Mucosa of descending colon (tissue), 3 donors: ENCODE measurements around the gene SND1. TPM values are rescaled to one million over a fixed set of nuclear protein-coding genes. Genes with fewer than 3 reads are reported as not detected.

Experiments
- ATAC-seq: fragments of 200-7000 bp; cut with Tn5 transposase; one replicate; pipeline ENCODE4 v1.9.1; 2020; ENCODE audit warnings: mild to moderate bottlenecking, moderate library complexity
- DNase-seq, 3 donors: peaks; one replicate each; pipeline ENCODE4 v3.0.0-alpha.2; 2020
- H3K36me3 ChIP-seq: fragments of 200-600 bp; one replicate; pipeline ENCODE4 v1.8.0; 2021; ENCODE audit warnings: low read depth, mild to moderate bottlenecking
- H3K4me1 ChIP-seq: fragments of 200-600 bp; one replicate; pipeline ENCODE4 v1.8.0; 2021; ENCODE audit warnings: low read depth, mild to moderate bottlenecking
- H3K4me3 ChIP-seq: fragments of 200-600 bp; one replicate; pipeline ENCODE4 v1.8.0; 2021; ENCODE audit warnings: mild to moderate bottlenecking
- H3K9me3 ChIP-seq: fragments of 200-600 bp; one replicate; pipeline ENCODE4 v1.8.0; 2021; ENCODE audit warnings: mild to moderate bottlenecking
- intact Hi-C, 2 donors: fragments of 100-400 bp; cut with DNase I in 1 of 2; cut with micrococcal nuclease in 1 of 2; formaldehyde crosslinking; loops; one replicate each; pipeline versions ENCODE4 v1.11.0 to v1.11.1; 2022; cut with DNase I, micrococcal nuclease
- total RNA-seq, 3 donors: library from RNA; stranded (reverse); fragmentation: NEBNext Ultra II Directional in 2 of 3; extraction: Animal tissue kit (Norgen Biotek cat#: 25700) in 2 of 3; gene quantifications; one replicate each; pipeline versions ENCODE4 v1.2.1 to v1.2.4, GENCODE V29; 2021 to 2023
- TF ChIP-seq, protein P1 (sequence below): fragments of 200-600 bp; IDR thresholded peaks from one replicate; pipeline ENCODE4 v1.8.0; 2022; ENCODE audit warnings: antibody characterized with exemption, mild to moderate bottlenecking
- donor health status: DM: no; HTN: no; CAD: no; lungs with moderate emphysema.
- donor health status: DM: no; HTN: no; CAD: no.
- donor health status: DM: no; HTN: yes; CAD: no.

The SND1 gene
- total RNA-seq, 3 donors from 2014 or later, result 99.0 to 131 (median 106) TPM

DNA sequence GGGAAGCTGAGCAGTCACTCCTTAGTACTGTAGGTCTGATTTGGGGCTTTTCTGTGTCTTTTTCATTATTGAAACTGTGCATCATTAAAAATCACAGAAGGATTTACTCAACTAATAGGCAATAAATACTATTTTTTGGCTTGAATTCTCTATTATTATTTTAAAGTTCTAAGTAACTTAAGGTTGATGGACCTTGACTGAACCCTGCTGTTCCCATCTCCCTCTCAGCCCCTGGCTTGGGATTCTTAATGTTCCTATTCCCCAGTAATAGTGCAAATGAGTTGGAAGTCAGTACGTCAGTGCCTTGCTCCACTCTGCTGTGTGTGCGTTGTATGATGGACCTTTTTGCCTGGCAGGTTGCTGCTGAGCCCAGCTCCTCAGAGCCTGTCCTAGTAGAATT is 166.3 kb downstream of the SND1 start:
- Histone ChIP-seq H3K4me1 (peaks cover 3% of the 10 kb centered on the region), H3K4me3 (no peak overlapping the region), H3K36me3 (no peaks in the 10 kb centered on the region), H3K9me3 (no peaks in the 10 kb centered on the region)
- no peak for DNase-seq
- TF ChIP-seq, protein P1, sequence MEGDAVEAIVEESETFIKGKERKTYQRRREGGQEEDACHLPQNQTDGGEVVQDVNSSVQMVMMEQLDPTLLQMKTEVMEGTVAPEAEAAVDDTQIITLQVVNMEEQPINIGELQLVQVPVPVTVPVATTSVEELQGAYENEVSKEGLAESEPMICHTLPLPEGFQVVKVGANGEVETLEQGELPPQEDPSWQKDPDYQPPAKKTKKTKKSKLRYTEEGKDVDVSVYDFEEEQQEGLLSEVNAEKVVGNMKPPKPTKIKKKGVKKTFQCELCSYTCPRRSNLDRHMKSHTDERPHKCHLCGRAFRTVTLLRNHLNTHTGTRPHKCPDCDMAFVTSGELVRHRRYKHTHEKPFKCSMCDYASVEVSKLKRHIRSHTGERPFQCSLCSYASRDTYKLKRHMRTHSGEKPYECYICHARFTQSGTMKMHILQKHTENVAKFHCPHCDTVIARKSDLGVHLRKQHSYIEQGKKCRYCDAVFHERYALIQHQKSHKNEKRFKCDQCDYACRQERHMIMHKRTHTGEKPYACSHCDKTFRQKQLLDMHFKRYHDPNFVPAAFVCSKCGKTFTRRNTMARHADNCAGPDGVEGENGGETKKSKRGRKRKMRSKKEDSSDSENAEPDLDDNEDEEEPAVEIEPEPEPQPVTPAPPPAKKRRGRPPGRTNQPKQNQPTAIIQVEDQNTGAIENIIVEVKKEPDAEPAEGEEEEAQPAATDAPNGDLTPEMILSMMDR, result no peak
- ATAC-seq, result no peak
- intact Hi-C loops, result no loop called here

DNA sequence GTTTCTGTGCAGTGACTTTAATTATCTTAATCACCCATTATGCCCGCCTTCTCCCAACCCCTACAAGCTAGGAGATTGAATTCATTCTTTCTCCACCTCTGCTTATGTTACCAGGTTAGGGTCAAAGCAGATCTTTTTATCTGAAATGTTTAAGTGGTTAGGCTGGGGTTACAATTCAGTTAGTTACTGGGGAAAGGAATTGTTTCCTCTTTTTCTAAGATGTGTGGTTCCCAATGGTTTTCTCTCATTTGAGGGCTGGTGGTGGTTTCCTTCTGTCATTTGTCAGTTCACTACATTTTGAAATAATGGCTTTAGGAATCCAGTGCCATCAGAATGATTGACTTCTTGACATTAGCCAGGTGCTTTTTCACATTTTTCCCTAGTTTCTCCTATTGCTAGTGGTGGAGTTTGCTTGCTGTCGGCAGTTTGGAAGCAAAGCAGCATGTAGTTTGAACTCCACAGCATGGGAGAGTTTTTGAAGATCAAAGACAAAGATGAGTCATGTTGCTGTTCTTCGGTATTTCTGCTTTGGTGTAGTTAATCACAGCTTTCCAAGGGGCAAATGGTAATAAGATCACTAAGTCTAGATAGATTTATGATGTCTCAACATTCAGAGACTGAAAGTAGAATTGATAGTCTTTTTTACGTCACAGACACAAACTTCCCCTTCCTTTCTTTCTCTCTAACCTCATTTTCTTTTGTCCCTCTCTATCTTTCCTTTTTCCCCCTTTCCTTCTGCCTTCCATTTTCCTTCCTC is 168.2 kb downstream of the SND1 start:
- intact Hi-C loops, result no loop called here
- H3K36me3 ChIP-seq, result no peaks in the 10 kb centered on the region
- no peak for ATAC-seq
- H3K4me3 ChIP-seq, result no peak overlapping the region
- H3K9me3 ChIP-seq, result no peaks in the 10 kb centered on the region
- TF ChIP-seq, protein P1, result no peak
- H3K4me1 ChIP-seq, result peaks cover 3% of the 10 kb centered on the region
- no peak for DNase-seq

DNA sequence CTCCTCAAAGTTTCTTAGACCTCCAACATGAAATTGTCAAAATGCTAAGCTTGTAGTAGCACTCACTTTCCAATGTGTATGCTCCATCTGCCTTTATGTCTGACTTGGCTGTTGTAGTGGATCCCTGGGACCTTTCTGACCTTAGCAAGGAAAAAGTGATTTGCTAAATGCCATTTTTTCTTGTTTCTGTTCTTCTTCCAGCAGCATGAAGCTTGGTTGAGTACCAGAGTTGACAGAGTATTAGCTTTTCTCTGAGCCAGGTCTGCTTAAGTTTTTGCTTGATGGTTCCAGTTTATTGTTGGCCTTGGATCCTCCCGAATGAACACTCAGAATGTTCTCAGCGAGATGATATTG is 168.7 kb downstream of the SND1 start:
- peaks cover 3% of the 10 kb centered on the region for H3K4me1 ChIP-seq

DNA sequence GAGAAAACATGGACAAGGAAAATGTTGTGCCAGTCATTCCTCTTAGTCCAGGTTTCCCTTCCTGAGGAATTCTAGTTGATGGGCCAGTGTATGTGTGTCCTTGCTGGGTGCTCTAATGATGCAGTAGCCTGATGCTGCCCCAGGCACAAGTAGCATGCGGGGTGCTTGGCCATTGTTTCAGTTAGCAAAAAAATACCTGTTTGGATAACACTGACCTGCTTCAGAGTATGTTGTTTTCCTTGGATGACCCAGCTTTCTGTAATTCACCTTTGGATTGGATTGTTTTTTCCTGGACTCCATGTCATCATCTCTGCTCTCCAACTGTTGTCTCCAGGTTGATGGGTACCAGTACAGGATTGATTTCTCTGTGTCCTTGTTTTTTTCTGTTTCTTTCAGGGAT is 169.2 kb downstream of the SND1 start:
- ATAC-seq (no peak), DNase-seq (no peak)
- H3K4me3 ChIP-seq, result no peak overlapping the region
- H3K36me3 ChIP-seq, result no peaks in the 10 kb centered on the region
- TF ChIP-seq, protein P1, result no peak
- intact Hi-C loops, result no loop called here
- no peaks in the 10 kb centered on the region for H3K9me3 ChIP-seq
- H3K4me1 ChIP-seq, result peaks cover 3% of the 10 kb centered on the region

More for the DNA sequence above, 168.7 kb downstream of the SND1 start:
- intact Hi-C loops, result no loop called here
- Histone ChIP-seq H3K4me3 (no peak overlapping the region), H3K36me3 (no peaks in the 10 kb centered on the region), H3K9me3 (no peaks in the 10 kb centered on the region)
- DNase-seq (no peak), ATAC-seq (no peak)
- TF ChIP-seq, protein P1, result no peak

DNA sequence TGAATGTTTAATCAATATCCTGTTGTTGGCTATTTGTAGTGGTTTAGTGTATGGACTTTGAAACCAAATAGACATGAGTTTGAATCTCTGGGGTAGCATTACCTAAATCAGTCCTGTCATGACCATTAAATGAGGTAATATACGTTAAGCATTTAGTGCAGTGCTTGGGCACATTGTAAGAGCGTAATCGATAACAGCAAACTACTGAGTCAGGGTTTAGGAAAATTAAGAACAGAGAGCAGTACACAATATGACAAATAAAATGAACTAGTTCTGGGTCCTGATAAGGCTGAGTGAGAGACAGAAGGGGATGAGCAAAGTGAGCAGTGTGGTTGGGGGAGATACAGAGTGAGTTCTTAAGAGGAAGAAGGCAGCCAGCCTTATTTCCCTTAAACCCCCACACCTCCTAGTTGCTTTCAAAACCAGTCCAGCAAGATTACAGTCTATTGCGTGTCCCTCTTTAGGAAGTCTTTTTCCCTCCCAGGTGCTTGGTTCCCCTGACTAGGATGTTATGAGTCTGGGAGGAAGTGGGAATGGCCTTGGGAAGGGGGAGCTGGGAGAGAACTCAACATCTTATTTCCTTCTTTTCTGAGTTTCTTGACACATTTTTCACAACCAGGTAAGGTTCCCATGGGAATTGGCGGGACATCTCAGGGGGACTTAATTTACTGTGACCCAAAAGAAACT is 171.0 kb downstream of the SND1 start:
- Histone ChIP-seq H3K36me3 (no peaks in the 10 kb centered on the region), H3K4me3 (no peak overlapping the region), H3K4me1 (peaks cover 3% of the 10 kb centered on the region), H3K9me3 (no peaks in the 10 kb centered on the region)
- intact Hi-C loops, result no loop called here
- DNase-seq, result no peak
- peak; percentile 74 for ATAC-seq
- TF ChIP-seq, protein P1, result no peak
